NCI-H69 (cell line): ENCODE results near the gene RSPH3.
"Not testable (repeated sequence)": the region's sequence is repeated elsewhere in the genome, so short reads cannot be mapped to it uniquely, and the experiment has no call there.

Experiments used
- DNase-seq: peaks from one replicate; lab custom pipeline; 2025; lab: John Stamatoyannopoulos, UW

The RSPH3 gene

GRCh38 chr6:159023893-159024292 is 23.9 kb upstream of the RSPH3 start:
- DNase-seq, result no peak

GRCh38 chr6:159020011-159020410 is 20.0 kb upstream of the RSPH3 start:
- DNase-seq, result no peak

GRCh38 chr6:159017757-159018559 is 18.0 kb upstream of the RSPH3 start:
- no peak for DNase-seq

- no peak for DNase-seq
Observed at GRCh38 chr6:159014406-159014805, 14.4 kb upstream of the RSPH3 start.

- DNase-seq, result no peak
Observed at GRCh38 chr6:159013229-159013628, 13.2 kb upstream of the RSPH3 start.

- DNase-seq, result no peak
Observed at GRCh38 chr6:159012201-159012600, 12.2 kb upstream of the RSPH3 start.

GRCh38 chr6:159010037-159010612 is 10.1 kb upstream of the RSPH3 start:
- not testable (repeated sequence) for DNase-seq

- DNase-seq, result peak; percentile 47
Observed at GRCh38 chr6:159008656-159009288, 8.8 kb upstream of the RSPH3 start.

GRCh38 chr6:159007510-159007909 is 7.5 kb upstream of the RSPH3 start:
- no peak for DNase-seq

GRCh38 chr6:159005436-159005835 is 5.4 kb upstream of the RSPH3 start:
- no peak for DNase-seq

GRCh38 chr6:159004592-159004991 is 4.6 kb upstream of the RSPH3 start:
- DNase-seq, result no peak

GRCh38 chr6:159002432-159003155 is 2.6 kb upstream of the RSPH3 start:
- DNase-seq, result no peak

GRCh38 chr6:158999154-158999665 is 792 bp downstream of the RSPH3 start:
- peak; percentile 55 for DNase-seq

GRCh38 chr6:158996856-158997255 is 3.1 kb downstream of the RSPH3 start:
- DNase-seq, result no peak

- no peak for DNase-seq
Observed at GRCh38 chr6:158993639-158994038, 6.4 kb downstream of the RSPH3 start.

- no peak for DNase-seq
Observed at GRCh38 chr6:158991017-158991723, 8.8 kb downstream of the RSPH3 start.

GRCh38 chr6:158989711-158990110 is 10.3 kb downstream of the RSPH3 start:
- DNase-seq, result not testable (repeated sequence)

GRCh38 chr6:158988477-158988876 is 11.5 kb downstream of the RSPH3 start:
- DNase-seq, result no peak

- DNase-seq, result no peak
Observed at GRCh38 chr6:158987657-158988056, 12.3 kb downstream of the RSPH3 start.

GRCh38 chr6:158978757-158979156 is 21.2 kb downstream of the RSPH3 start:
- no peak for DNase-seq

GRCh38 chr6:158977382-158977781 is 22.6 kb downstream of the RSPH3 start:
- DNase-seq, result no peak
